GM20000 (cell line): ENCODE results near the gene MATN1.

ENCODE experiments used
- DNase-seq: peaks from one replicate; pipeline ENCODE4 v3.0.0; 2012; ENCODE audit warnings: low spot score
- TF ChIP-seq, protein P1 (sequence below): IDR thresholded peaks from 2 replicates; pipeline ENCODE4 v1.5.1; 2012; ENCODE audit warnings: mild to moderate bottlenecking, control low read depth; ENCODE audit errors: extremely low read depth, missing control alignments

Gene MATN1

DNA sequence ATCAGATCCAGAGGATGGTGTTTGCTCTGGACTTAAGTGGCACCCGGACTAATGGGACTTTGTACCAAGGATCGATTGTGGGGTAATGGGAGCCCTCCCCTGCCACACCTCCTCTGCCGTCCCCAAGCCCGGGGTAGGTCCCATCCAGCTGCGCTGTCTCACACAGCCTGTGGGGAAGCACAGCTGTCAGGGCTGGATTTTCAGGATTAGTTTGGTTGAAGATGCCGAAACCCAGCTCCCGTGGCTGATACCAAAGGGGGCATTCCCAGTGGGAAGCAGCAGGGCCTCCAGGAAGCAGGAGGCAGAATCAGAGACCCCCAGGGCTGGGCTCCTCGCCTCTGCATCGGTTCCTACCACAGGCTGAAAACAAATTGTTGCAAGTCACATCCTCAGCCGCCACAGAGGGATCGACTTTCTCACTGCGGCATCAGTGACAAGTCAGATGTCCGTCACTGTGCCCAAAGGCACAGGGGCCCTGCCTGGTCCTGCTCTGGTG lies 59.7 kb downstream of the MATN1 start:
- TF ChIP-seq, protein P1, sequence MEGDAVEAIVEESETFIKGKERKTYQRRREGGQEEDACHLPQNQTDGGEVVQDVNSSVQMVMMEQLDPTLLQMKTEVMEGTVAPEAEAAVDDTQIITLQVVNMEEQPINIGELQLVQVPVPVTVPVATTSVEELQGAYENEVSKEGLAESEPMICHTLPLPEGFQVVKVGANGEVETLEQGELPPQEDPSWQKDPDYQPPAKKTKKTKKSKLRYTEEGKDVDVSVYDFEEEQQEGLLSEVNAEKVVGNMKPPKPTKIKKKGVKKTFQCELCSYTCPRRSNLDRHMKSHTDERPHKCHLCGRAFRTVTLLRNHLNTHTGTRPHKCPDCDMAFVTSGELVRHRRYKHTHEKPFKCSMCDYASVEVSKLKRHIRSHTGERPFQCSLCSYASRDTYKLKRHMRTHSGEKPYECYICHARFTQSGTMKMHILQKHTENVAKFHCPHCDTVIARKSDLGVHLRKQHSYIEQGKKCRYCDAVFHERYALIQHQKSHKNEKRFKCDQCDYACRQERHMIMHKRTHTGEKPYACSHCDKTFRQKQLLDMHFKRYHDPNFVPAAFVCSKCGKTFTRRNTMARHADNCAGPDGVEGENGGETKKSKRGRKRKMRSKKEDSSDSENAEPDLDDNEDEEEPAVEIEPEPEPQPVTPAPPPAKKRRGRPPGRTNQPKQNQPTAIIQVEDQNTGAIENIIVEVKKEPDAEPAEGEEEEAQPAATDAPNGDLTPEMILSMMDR: no peak

DNA sequence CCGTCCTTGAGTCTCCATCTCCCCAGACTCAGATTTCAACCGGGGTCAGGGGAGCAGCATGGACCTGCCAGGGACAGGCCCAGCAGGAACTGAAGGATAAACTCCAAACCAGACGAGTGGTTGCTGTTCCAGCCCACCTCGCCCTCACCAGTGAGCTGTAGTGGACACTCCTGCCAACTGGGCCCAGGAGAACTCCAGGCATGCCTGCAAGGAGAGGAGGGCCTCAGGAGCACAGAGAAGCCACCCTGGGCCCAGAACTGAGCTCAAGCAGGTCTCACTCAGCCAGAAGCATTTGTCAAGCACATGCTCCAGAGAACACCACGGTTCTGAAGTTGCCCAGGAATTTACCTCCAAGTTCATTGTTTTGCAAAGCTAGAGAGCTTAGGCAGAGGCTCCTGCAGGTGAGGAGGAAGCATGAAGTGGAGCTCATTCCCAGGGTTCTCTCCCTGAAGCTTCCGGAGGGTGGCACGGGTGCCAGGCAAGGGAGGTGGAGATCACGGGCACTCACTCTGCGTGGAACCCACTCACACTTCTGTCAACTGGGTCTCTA lies 61.0 kb downstream of the MATN1 start:
- TF ChIP-seq, protein P1: no peak
- no peak for DNase-seq

More for the DNA sequence above, 59.7 kb downstream of the MATN1 start:
- DNase-seq: no peak

DNA sequence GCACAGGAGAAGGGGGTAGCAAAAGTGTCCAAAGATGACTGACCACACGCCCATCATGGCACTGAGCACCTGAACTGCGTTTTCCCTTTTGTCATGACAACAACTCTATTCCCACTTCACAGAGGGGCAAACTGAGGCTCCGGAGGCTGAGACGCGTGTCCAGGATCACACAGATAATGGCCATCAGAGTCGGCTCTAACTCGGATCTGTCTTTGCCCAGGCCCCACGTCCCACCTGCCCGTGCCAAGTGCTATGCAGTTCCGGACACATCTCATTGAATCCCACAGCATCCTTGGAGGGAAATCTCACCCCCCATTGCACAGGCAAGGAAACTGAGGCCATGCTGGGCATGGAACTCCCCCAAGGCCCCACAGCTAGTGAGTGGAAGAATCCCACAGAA lies 62.1 kb downstream of the MATN1 start:
- no peak for DNase-seq
- TF ChIP-seq, protein P1: no peak
